K562 (cell line): ENCODE measurements around the gene PRSS22. TPM values are rescaled to one million over a fixed set of nuclear protein-coding genes. Genes with fewer than 3 reads are reported as not detected.

ENCODE experiments used
- ATF1 ChIP-seq, 2 experiments: fragments of 450-650 bp in 1 of 2; IDR thresholded peaks; 2 replicates each; pipeline ENCODE4 v1.6.1; 2016; ENCODE audit warnings: missing compliant biosample characterization in 1 of 2, missing genetic modification characterization in 1 of 2
- ATF2 ChIP-seq: sonication (generic); formaldehyde crosslinking; IDR thresholded peaks from 2 replicates; pipeline ENCODE4 v1.8.1; 2022; ENCODE audit warnings: missing genetic modification reagents
- BMI1 ChIP-seq: fragments of 150-350 bp; IDR thresholded peaks from 2 replicates; pipeline ENCODE4 v1.6.1; 2014; ENCODE audit warnings: low read length
- CHD2 ChIP-seq: IDR thresholded peaks from 2 replicates; pipeline ENCODE4 v1.6.1; 2011; ENCODE audit warnings: low read depth, low read length
- CREM ChIP-seq: IDR thresholded peaks from 2 replicates; pipeline ENCODE4 v1.6.1; 2014; ENCODE audit warnings: antibody characterized with exemption, low read depth
- FOS ChIP-seq: IDR thresholded peaks from 3 replicates; pipeline ENCODE4 v1.6.1; 2011; ENCODE audit not compliant: insufficient read length; ENCODE audit errors: extremely low read depth
- IFI16 ChIP-seq: fragments of 250-450 bp; sonication (Bioruptor Pico); IDR thresholded peaks from 2 replicates; pipeline ENCODE4 v2.1.2; 2022; ENCODE audit warnings: mild to moderate bottlenecking, inconsistent platforms
- PURB ChIP-seq: sonication (generic); formaldehyde crosslinking; IDR thresholded peaks from 2 replicates; pipeline ENCODE4 v1.9.0; 2021; ENCODE audit warnings: low read depth, mild to moderate bottlenecking, missing genetic modification reagents
- RBM39 ChIP-seq: fragments of 200-400 bp; formaldehyde crosslinking; optimal IDR thresholded peaks from 2 replicates; pipeline ENCODE3; 2018; ENCODE audit warnings: low read depth, low read length
- RHOXF2B ChIP-seq: fragments of 250-450 bp; sonication (Bioruptor Pico); conservative IDR thresholded peaks from 2 replicates; pipeline ENCODE4 v1.5.1; 2021
- SLC30A9 ChIP-seq: fragments of 250-450 bp; sonication (Bioruptor Pico); IDR thresholded peaks from 2 replicates; pipeline ENCODE4 v1.8.0; 2022; ENCODE audit warnings: mild to moderate bottlenecking, moderate library complexity
- SMAD2 ChIP-seq: fragments of 150-350 bp; IDR thresholded peaks from 2 replicates; pipeline ENCODE4 v1.6.1; 2014; ENCODE audit warnings: low read depth, mild to moderate bottlenecking, low read length
- SMC3 ChIP-seq: conservative IDR thresholded peaks from 2 replicates; pipeline ENCODE4 v1.6.1; 2011; ENCODE audit warnings: low read depth, low read length, improper control_type of control experiment; ENCODE audit not compliant: insufficient read depth
- SRSF1 ChIP-seq: fragments of 200-400 bp; formaldehyde crosslinking; IDR thresholded peaks from 2 replicates; pipeline ENCODE4 v1.6.1; 2017; ENCODE audit warnings: mild to moderate bottlenecking, low read depth, low read length, moderate library complexity
- UBTF ChIP-seq, 2 experiments: IDR thresholded peaks; 2 replicates each; pipeline ENCODE4 v1.6.1; 2012; ENCODE audit warnings: improper control_type of control experiment in 2 of 2, low read depth in 2 of 2, low read length in 2 of 2, borderline replicate concordance in 1 of 2
- ZFP36 ChIP-seq: fragments of 150-350 bp; IDR thresholded peaks from 2 replicates; pipeline ENCODE4 v1.6.1; 2018; ENCODE audit warnings: low read length, low read depth; ENCODE audit not compliant: partially characterized antibody
- ZNF263 ChIP-seq: sonication (generic); formaldehyde crosslinking; IDR thresholded peaks from 2 replicates; pipeline ENCODE4 v1.8.0; 2022; ENCODE audit warnings: mild to moderate bottlenecking, missing genetic modification reagents, borderline replicate concordance
- ZNF583 ChIP-seq: fragments of 250-450 bp; sonication (Bioruptor Pico); IDR thresholded peaks from 2 replicates; pipeline ENCODE4 v1.4.0; 2020
- ZNF785 ChIP-seq: fragments of 250-450 bp; sonication (Bioruptor Pico); IDR thresholded peaks from 2 replicates; pipeline ENCODE4 v1.4.0; 2020; ENCODE audit warnings: mild to moderate bottlenecking
- polyA plus RNA-seq, 8 experiments: library from polyadenylated mRNA; depleted of rRNA in 4 of 8; stranded (reverse) in 5 of 8; unstranded in 3 of 8; fragments of >200 nt; fragmentation: Nextera tagmentation in 2 of 8; fragmentation: Illumina TruSeq in 1 of 8; extraction: Ambion mirVana in 2 of 8; extraction: Trizol in 1 of 8; gene quantifications; 2 replicates each; pipeline versions ENCODE4 v1.2.1 to v1.2.3, GENCODE V29; 2011 to 2014; ENCODE audit warnings: inconsistent platforms in 1 of 8, missing spikeins in 1 of 8
- total RNA-seq, 7 experiments: library from RNA; depleted of rRNA in 6 of 7; stranded (reverse); fragments of >200 nt in 6 of 7; fragmentation: Illumina TruSeq in 2 of 7; extraction: Trizol in 2 of 7; gene quantifications; 2 replicates each; pipeline versions ENCODE4 v1.2.1 to v1.2.3, GENCODE V29; 2011 to 2021; ENCODE audit warnings: low replicate concordance in 1 of 7
- TF ChIP-seq, protein P1 (sequence below): fragments of 250-450 bp; sonication (Bioruptor Pico); IDR thresholded peaks from 2 replicates; pipeline ENCODE4 v1.5.0; 2021
- TF ChIP-seq, protein P2 (sequence below): fragments of 250-450 bp; sonication (Bioruptor Pico); IDR thresholded peaks from 2 replicates; pipeline ENCODE4 v1.8.0; 2022; ENCODE audit warnings: inconsistent platforms, mild to moderate bottlenecking, moderate library complexity, borderline replicate concordance
- TF ChIP-seq, protein P3 (sequence below): fragments of 450-650 bp; formaldehyde crosslinking; IDR thresholded peaks from 2 replicates; pipeline ENCODE4 v1.4.0; 2022; ENCODE audit warnings: mild to moderate bottlenecking, moderate library complexity

The PRSS22 gene
- total and polyA plus RNA-seq, 9 of the 15 experiments (the other 6 are each of a cell fraction or from before 2014, with no cell fraction given), result 0.13 to 0.42 TPM; not detected in 7

DNA sequence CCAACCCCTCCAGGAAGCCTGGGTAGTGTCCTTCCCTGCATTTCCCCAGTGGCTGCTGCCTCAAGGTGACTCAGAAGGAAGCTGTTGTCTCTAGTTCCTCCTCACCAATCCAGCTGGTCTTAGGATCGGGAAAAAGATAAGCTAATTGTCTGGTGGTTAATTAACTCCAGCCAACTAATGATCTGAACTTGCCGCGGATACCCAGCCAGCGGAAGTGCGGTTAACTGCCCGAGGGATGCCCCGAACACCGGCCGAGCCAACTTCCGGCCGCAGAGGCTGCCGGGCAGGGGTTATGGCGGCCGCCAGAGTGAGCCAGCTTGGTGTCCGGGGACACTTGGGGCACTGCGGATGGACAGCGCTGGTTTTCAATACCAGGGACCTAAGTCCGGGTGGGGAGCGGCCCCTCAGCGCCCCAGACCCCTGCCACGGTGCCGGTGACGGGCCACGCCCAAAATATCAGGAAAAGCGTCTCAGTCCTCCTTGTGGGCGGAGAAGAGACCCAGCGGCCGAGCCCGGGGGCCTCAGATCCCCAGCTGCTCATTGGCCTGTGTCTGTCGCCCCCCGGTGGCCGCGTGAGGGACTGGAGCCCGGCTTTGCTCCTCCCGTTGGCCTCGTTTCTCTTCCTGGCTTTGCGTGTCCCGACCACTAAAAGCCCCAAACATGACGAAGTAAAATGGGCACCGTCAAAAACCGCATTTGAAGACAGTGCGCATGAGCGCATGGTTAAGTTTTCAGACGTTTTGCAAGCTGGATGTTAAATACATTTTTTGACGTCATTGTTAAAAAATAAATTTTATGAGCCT, 10.2 kb upstream of the PRSS22 start (continued):
- no peak for TF ChIP-seq ATF1 (CRISPR knock-in tag; IDR thresholded peaks at IDR 0.05)
- peak; percentile 84 for TF ChIP-seq ATF1 (tag; IDR thresholded peaks at IDR 0.05)
- no peak for TF ChIP-seq RHOXF2B (CRISPR knock-in tag)
- TF ChIP-seq ZNF583 (CRISPR knock-in tag), result peak; percentile 93
- no peak for TF ChIP-seq BMI1
- no peak for TF ChIP-seq PURB (CRISPR knock-in tag)
- no peak for TF ChIP-seq RBM39
- no peak for TF ChIP-seq ZNF785
- TF ChIP-seq ZFP36, result peak; percentile 8
- TF ChIP-seq SLC30A9 (CRISPR knock-in tag), result no peak
- TF ChIP-seq UBTF (IDR thresholded peaks at IDR 0.05; ENCODE audit: borderline replicate concordance in 1 of 2, low read depth in 2 of 2, low read length in 2 of 2), result peak in 1 of 2 experiments; percentile 65; a peak in 1 of 4 replicates
- TF ChIP-seq, protein P1, sequence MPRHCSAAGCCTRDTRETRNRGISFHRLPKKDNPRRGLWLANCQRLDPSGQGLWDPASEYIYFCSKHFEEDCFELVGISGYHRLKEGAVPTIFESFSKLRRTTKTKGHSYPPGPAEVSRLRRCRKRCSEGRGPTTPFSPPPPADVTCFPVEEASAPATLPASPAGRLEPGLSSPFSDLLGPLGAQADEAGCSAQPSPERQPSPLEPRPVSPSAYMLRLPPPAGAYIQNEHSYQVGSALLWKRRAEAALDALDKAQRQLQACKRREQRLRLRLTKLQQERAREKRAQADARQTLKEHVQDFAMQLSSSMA (CRISPR knock-in tag), result no peak
- no peak for TF ChIP-seq ATF2 (CRISPR knock-in tag)
- TF ChIP-seq, protein P2, sequence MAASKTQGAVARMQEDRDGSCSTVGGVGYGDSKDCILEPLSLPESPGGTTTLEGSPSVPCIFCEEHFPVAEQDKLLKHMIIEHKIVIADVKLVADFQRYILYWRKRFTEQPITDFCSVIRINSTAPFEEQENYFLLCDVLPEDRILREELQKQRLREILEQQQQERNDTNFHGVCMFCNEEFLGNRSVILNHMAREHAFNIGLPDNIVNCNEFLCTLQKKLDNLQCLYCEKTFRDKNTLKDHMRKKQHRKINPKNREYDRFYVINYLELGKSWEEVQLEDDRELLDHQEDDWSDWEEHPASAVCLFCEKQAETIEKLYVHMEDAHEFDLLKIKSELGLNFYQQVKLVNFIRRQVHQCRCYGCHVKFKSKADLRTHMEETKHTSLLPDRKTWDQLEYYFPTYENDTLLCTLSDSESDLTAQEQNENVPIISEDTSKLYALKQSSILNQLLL (CRISPR knock-in tag), result no peak
- TF ChIP-seq, protein P3, sequence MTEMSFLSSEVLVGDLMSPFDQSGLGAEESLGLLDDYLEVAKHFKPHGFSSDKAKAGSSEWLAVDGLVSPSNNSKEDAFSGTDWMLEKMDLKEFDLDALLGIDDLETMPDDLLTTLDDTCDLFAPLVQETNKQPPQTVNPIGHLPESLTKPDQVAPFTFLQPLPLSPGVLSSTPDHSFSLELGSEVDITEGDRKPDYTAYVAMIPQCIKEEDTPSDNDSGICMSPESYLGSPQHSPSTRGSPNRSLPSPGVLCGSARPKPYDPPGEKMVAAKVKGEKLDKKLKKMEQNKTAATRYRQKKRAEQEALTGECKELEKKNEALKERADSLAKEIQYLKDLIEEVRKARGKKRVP, result peak; percentile 68
- TF ChIP-seq SMC3, result peak; percentile 81
- no peak for TF ChIP-seq CHD2
- no peak for TF ChIP-seq SMAD2
- TF ChIP-seq CREM, result peak; percentile 74
- TF ChIP-seq ZNF263 (CRISPR knock-in tag), result peak; percentile 60; the same call in 1 of the 2 replicates
- 0 out of 2 replicates have a peak, but pooled peaks have one; percentile 81 for TF ChIP-seq SRSF1
- TF ChIP-seq IFI16, result no peak
- TF ChIP-seq FOS, result no peak
